Lung (tissue), 12 donors: ENCODE data around the gene NPM1. TPM values are rescaled to one million over a fixed set of nuclear protein-coding genes. Genes with fewer than 3 reads are reported as not detected.
"Not testable (repeated sequence)": the region's sequence is repeated elsewhere in the genome, so short reads cannot be mapped to it uniquely, and the experiment has no call there.

ENCODE experiments used
- ATAC-seq: fragments of 200-7000 bp; cut with Tn5 transposase; one replicate; pipeline ENCODE4 v1.9.1; 2020; ENCODE audit warnings: moderate number of reproducible peaks; ENCODE audit not compliant: insufficient read depth, low FRiP score
- DNase-seq, 3 donors: peaks; one replicate each; pipeline ENCODE4 v3.0.0-alpha.2; 2013 to 2017
- H3K27ac ChIP-seq, 2 donors: one replicate each; pipeline ENCODE4 v1.5.1; 2013; ENCODE audit warnings: mild to moderate bottlenecking in 2 of 2, moderate library complexity in 2 of 2, control low read depth in 1 of 2, inconsistent platforms in 1 of 2, low read depth in 1 of 2, low read length in 1 of 2
- H3K27me3 ChIP-seq, 3 donors: one replicate each; pipeline ENCODE4 v1.5.1; 2013; ENCODE audit warnings: low read length in 2 of 3; ENCODE audit not compliant: control insufficient read depth in 3 of 3, insufficient read depth in 3 of 3
- H3K36me3 ChIP-seq, 4 donors: one replicate each; pipeline ENCODE4 v1.5.1; 2013; ENCODE audit warnings: low read length in 4 of 4, mild to moderate bottlenecking in 1 of 4, moderate library complexity in 1 of 4; ENCODE audit not compliant: control insufficient read depth in 4 of 4, insufficient read depth in 4 of 4
- H3K4me1 ChIP-seq, 5 donors: one replicate each; pipeline ENCODE4 v1.5.1; 2013; ENCODE audit warnings: low read length in 5 of 5, mild to moderate bottlenecking in 2 of 5, moderate library complexity in 1 of 5; ENCODE audit not compliant: control insufficient read depth in 5 of 5, insufficient read depth in 5 of 5
- H3K4me3 ChIP-seq: one replicate; pipeline ENCODE4 v1.5.1; 2013; ENCODE audit warnings: mild to moderate bottlenecking, control low read depth, moderate library complexity
- H3K9ac ChIP-seq, 2 donors: one replicate each; pipeline ENCODE4 v1.5.1; 2013; ENCODE audit warnings: low read length in 2 of 2, control low read depth in 1 of 2; ENCODE audit not compliant: insufficient read depth in 1 of 2
- H3K9me3 ChIP-seq, 4 donors: one replicate each; pipeline ENCODE4 v1.5.1; 2013; ENCODE audit warnings: low read length in 3 of 4, mild to moderate bottlenecking in 1 of 4, moderate library complexity in 1 of 4; ENCODE audit not compliant: control insufficient read depth in 4 of 4, insufficient read depth in 3 of 4
- CTCF ChIP-seq: IDR thresholded peaks from 2 replicates; pipeline ENCODE4 v1.5.1; 2012; ENCODE audit warnings: mild to moderate bottlenecking; ENCODE audit errors: control extremely low read depth, extremely low read depth
- WGBS, 2 donors: extraction: QIAGEN DNeasy Blood & Tissue Kit; methylation state at CpG; one replicate each; pipeline ENCODE4 v1.1.7; 2013; 5-methylcytosine and 5-hydroxymethylcytosine counted together
- polyA plus RNA-seq, 2 donors: library from polyadenylated mRNA; stranded (reverse); fragments of 200-250 nt; gene quantifications; one replicate each; pipeline ENCODE4 v1.2.1, GENCODE V29; 2013
- total RNA-seq, 2 donors: library from RNA; depleted of rRNA in 1 of 2; stranded (reverse); fragments of >200 nt in 1 of 2; gene quantifications; one replicate each; pipeline ENCODE4 v1.2.1, GENCODE V29; 2014 to 2021
- donor health status: control.
- donor health status: control.
- donor health status: Bipolar disorder and iron deficiency.
- donor health status: healthy.
- donor health status: DM: yes; HTN: yes; CAD: no.

NPM1 gene
- total and polyA plus RNA-seq, 4 donors: 601 to 2,411 (median 1,455) TPM

- WGBS, 2 donors: 94 to 95% methylated on average over 6 of the region's 6 CpGs
- DNase-seq: no peak
- no peaks in the 10 kb centered on the region for H3K4me1 ChIP-seq
Measured at GRCh38 chr5:171369056-171369455, 18.6 kb upstream of the NPM1 start.

GRCh38 chr5:171369898-171370297, 17.8 kb upstream of the NPM1 start:
- ATAC-seq (no peak), DNase-seq (no peak)
- Histone ChIP-seq H3K9ac (no peak overlapping the region), H3K36me3 (no peaks in the 10 kb centered on the region), H3K4me1 (no peaks in the 10 kb centered on the region), H3K27me3 (no peaks in the 10 kb centered on the region), H3K27ac (no peak overlapping the region), H3K9me3 (no peaks in the 10 kb centered on the region), H3K4me3 (no peak overlapping the region)
- TF ChIP-seq CTCF: no peak
- WGBS, 2 donors: 89 to 100% methylated on average over 4 of the region's 4 CpGs

More at GRCh38 chr5:171369056-171369455, 18.6 kb upstream of the NPM1 start:
- Histone ChIP-seq H3K27me3 (no peaks in the 10 kb centered on the region), H3K27ac (no peak overlapping the region), H3K9me3 (no peaks in the 10 kb centered on the region), H3K4me3 (no peak overlapping the region), H3K36me3 (no peaks in the 10 kb centered on the region), H3K9ac (no peak overlapping the region)
- no peak for TF ChIP-seq CTCF
- ATAC-seq: no peak

- WGBS, 2 donors: 46 to 53% methylated on average over 10 of the region's 10 CpGs
- H3K27ac ChIP-seq, H3K4me3 ChIP-seq, H3K27me3 ChIP-seq, H3K36me3 ChIP-seq, H3K4me1 ChIP-seq, ATAC-seq, H3K9ac ChIP-seq, DNase-seq, H3K9me3 ChIP-seq: not testable (repeated sequence)
Measured at GRCh38 chr5:171370881-171371280, 16.8 kb upstream of the NPM1 start.

- Histone ChIP-seq H3K27me3 (no peaks in the 10 kb centered on the region), H3K4me3 (no peak overlapping the region), H3K27ac (no peak overlapping the region), H3K36me3 (no peaks in the 10 kb centered on the region), H3K9me3 (no peaks in the 10 kb centered on the region), H3K4me1 (no peaks in the 10 kb centered on the region), H3K9ac (no peak overlapping the region)
- DNase-seq: no peak
- WGBS, 2 donors: 82 to 92% methylated on average over 13 of the region's 13 CpGs
- no peak for TF ChIP-seq CTCF
- ATAC-seq: no peak
Measured at GRCh38 chr5:171371326-171371725, 16.3 kb upstream of the NPM1 start.
